CD14-positive monocyte (primary cell): ENCODE measurements around the gene CRACDL. TPM values are rescaled to one million over a fixed set of nuclear protein-coding genes. Genes with fewer than 3 reads are reported as not detected.

Experiments
- DNase-seq, 3 donors: peaks; one replicate each; pipeline ENCODE4 v3.0.0-alpha.2; 2011 to 2022
- H2AFZ ChIP-seq: 2 replicates; pipeline ENCODE4 v1.6.0; 2012; ENCODE audit warnings: mild to moderate bottlenecking, low read depth, low read length, inconsistent platforms; ENCODE audit not compliant: insufficient read depth, poor library complexity, severe bottlenecking
- H3K27ac ChIP-seq, 2 donors: 1 replicate in 1 of 2; 2 replicates in 1 of 2; pipeline ENCODE4 v1.5.1; 2012 to 2013; ENCODE audit warnings: low read length in 2 of 2, control low read depth in 1 of 2, inconsistent platforms in 1 of 2, low read depth in 1 of 2, mild to moderate bottlenecking in 1 of 2
- H3K27me3 ChIP-seq, 2 donors: one replicate each; pipeline versions ENCODE4 v1.6.0 to v1.6.1; 2011 to 2013; ENCODE audit warnings: low read length in 2 of 2; ENCODE audit not compliant: control insufficient read depth in 2 of 2, insufficient read depth in 2 of 2
- H3K36me3 ChIP-seq, 2 donors: replicated peaks in 1 of 2; 1 replicate in 1 of 2; 2 replicates in 1 of 2; pipeline versions ENCODE4 v1.5.1 to v1.6.1; 2012 to 2013; ENCODE audit warnings: low read length in 2 of 2, control low read depth in 1 of 2, inconsistent platforms in 1 of 2, mild to moderate bottlenecking in 1 of 2; ENCODE audit not compliant: insufficient read depth in 2 of 2, control insufficient read depth in 1 of 2
- H3K4me1 ChIP-seq, 2 donors: 1 replicate in 1 of 2; 2 replicates in 1 of 2; pipeline versions ENCODE4 v1.5.1 to v1.6.1; 2012 to 2013; ENCODE audit warnings: low read length in 2 of 2, control low read depth in 1 of 2, inconsistent platforms in 1 of 2, mild to moderate bottlenecking in 1 of 2, moderate library complexity in 1 of 2; ENCODE audit not compliant: insufficient read depth in 2 of 2, control insufficient read depth in 1 of 2
- H3K4me2 ChIP-seq: replicated peaks from 2 replicates; pipeline ENCODE3; 2012; ENCODE audit warnings: low read length, moderate library complexity, mild to moderate bottlenecking; ENCODE audit not compliant: poor library complexity, severe bottlenecking; ENCODE audit errors: extremely low read depth
- H3K4me3 ChIP-seq, 3 experiments: fragments of 200-600 bp in 1 of 3; sonication (generic) in 1 of 3; replicated peaks in 1 of 3; 1 replicate in 2 of 3; 2 replicates in 1 of 3; pipeline ENCODE4 v1.5.1; 2011 to 2013; ENCODE audit warnings: low read length in 3 of 3, mild to moderate bottlenecking in 3 of 3, control low read depth in 2 of 3, low read depth in 2 of 3, inconsistent platforms in 1 of 3, moderate library complexity in 1 of 3
- H3K79me2 ChIP-seq: 2 replicates; pipeline ENCODE4 v1.6.0; 2012; ENCODE audit warnings: mild to moderate bottlenecking, control low read depth, inconsistent platforms, low read length, moderate library complexity; ENCODE audit not compliant: insufficient read depth
- H3K9ac ChIP-seq: 2 replicates; pipeline ENCODE4 v1.6.0; 2017; ENCODE audit warnings: low read length, mild to moderate bottlenecking; ENCODE audit not compliant: insufficient read depth, poor library complexity, severe bottlenecking
- H3K9me3 ChIP-seq, 2 donors: replicated peaks in 1 of 2; 1 replicate in 1 of 2; 2 replicates in 1 of 2; pipeline versions ENCODE4 v1.5.1 to v1.6.1; 2012 to 2013; ENCODE audit warnings: low read length in 2 of 2, control low read depth in 1 of 2; ENCODE audit not compliant: control insufficient read depth in 1 of 2, insufficient read depth in 1 of 2
- H4K20me1 ChIP-seq: 2 replicates; pipeline ENCODE4 v1.6.0; 2012; ENCODE audit warnings: mild to moderate bottlenecking, low read length, control low read depth, moderate library complexity; ENCODE audit not compliant: insufficient read depth
- H3K27ac Mint-ChIP-seq, 7 donors: one replicate each; pipeline ENCODE4 v1.8.0; 2020; ENCODE audit warnings: mild to moderate bottlenecking in 7 of 7, mixed read lengths in 7 of 7, moderate library complexity in 6 of 7, inconsistent platforms in 2 of 7
- H3K27me3 Mint-ChIP-seq, 3 donors: one replicate each; pipeline ENCODE4 v1.8.0; 2021 to 2022; ENCODE audit warnings: low read depth in 3 of 3, mild to moderate bottlenecking in 3 of 3, mixed read lengths in 3 of 3, moderate library complexity in 3 of 3, inconsistent platforms in 1 of 3
- H3K36me3 Mint-ChIP-seq, 2 donors: one replicate each; pipeline ENCODE4 v1.8.0; 2020; ENCODE audit warnings: mixed read lengths in 2 of 2, inconsistent platforms in 1 of 2, mild to moderate bottlenecking in 1 of 2
- H3K4me1 Mint-ChIP-seq: one replicate; pipeline ENCODE4 v1.8.0; 2020; ENCODE audit warnings: mild to moderate bottlenecking, mixed read lengths
- H3K4me3 Mint-ChIP-seq, 2 donors: one replicate each; pipeline ENCODE4 v1.8.0; 2020; ENCODE audit warnings: mild to moderate bottlenecking in 2 of 2, mixed read lengths in 2 of 2, moderate library complexity in 1 of 2
- H3K9me3 Mint-ChIP-seq, 7 donors: one replicate each; pipeline ENCODE4 v1.8.0; 2020 to 2022; ENCODE audit warnings: mixed read lengths in 7 of 7, mild to moderate bottlenecking in 6 of 7, moderate library complexity in 6 of 7, inconsistent platforms in 2 of 7
- WGBS: methylation state at CpG from one replicate; pipeline ENCODE4 v1.1.5; 2013; ENCODE audit warnings: missing lambda C conversion rate; ENCODE audit not compliant: insufficient coverage; 5-methylcytosine and 5-hydroxymethylcytosine counted together
- intact Hi-C, 2 donors: fragments of 100-400 bp; cut with micrococcal nuclease; formaldehyde crosslinking; loops; one replicate each; pipeline versions ENCODE4 v1.15.0 to v1.15.1; 2023
- polyA plus RNA-seq, 3 donors: library from polyadenylated mRNA; depleted of rRNA in 1 of 3; unstranded in 2 of 3; stranded (reverse) in 1 of 3; fragments of 300-500 nt in 2 of 3; fragments of >200 nt in 1 of 3; fragmentation: Illumina TruSeq in 2 of 3; gene quantifications; 1 replicate in 2 of 3; 2 replicates in 1 of 3; pipeline ENCODE4 v1.2.3, GENCODE V29; 2012 to 2021
- TF ChIP-seq, protein P1 (sequence below): fragments of 200-600 bp; IDR thresholded peaks from one replicate; pipeline ENCODE4 v1.8.0; 2022; ENCODE audit warnings: antibody characterized with exemption, mild to moderate bottlenecking

Gene CRACDL
- polyA plus RNA-seq, 3 donors, result 0.12 to 0.35 (median 0.28) TPM

DNA sequence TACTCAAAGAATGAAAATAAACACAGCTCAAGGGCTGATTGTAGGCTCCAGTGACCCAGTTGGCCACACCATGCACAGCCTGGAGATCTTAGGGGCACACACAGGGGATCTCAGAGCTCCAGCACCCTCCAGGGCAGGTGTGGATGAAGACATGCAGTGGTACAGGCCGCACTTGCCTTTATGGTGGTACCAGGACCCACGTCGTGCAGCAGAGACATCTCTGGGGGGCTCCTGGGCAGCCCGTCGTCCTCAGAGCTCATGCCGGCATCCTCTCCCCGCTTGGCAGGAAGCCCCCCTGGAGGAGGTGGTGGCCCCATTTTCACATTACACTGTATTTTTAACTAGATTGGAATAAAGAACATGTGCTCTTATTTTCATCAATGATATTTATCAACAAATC lies 103.9 kb downstream of the CRACDL start:
- 100% methylated on average over 3 of the region's 7 CpGs for WGBS

DNA sequence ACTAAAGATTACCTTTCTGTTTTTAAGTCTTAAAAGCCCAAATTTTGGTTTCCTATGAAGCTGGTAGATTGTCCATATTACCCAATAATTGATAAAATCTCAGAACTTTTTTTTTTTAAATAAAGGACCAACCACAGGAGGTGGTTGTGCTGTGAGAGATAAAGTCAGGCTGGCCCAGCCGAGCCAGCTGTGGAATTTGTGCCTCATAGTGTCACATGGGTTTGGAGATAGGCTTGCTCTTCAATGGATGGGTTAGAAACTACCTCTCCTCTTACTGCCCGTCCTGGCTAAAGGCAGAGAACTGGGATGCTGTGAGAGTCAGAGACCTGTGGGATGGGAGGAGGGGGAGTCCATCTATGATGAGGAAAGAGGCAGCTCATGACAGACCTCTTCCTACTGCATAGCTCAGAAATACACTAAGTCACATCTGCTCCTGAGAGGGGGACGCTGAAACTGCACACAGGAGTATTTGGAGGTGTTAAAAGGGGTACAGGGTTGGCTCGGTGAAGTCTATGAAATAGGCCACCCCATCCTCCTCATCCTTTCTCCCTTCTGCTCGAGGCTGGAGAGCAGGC lies 105.4 kb downstream of the CRACDL start:
- H3K4me3 ChIP-seq, result no peak overlapping the region
- H3K27me3 ChIP-seq, result no peaks in the 10 kb centered on the region
- H3K4me1 Mint-ChIP-seq, result peaks cover 29% of the 10 kb centered on the region
- H3K9me3 ChIP-seq, result no peaks in the 10 kb centered on the region
- no peaks in the 10 kb centered on the region for H3K9me3 Mint-ChIP-seq
- H3K36me3 ChIP-seq, result no peaks in the 10 kb centered on the region
- no peak overlapping the region for H2AFZ ChIP-seq
- H3K36me3 Mint-ChIP-seq, result no peaks in the 10 kb centered on the region
- H3K79me2 ChIP-seq, result no peaks in the 10 kb centered on the region
- no peak for DNase-seq
- H3K4me2 ChIP-seq, result no peak overlapping the region
- H3K9ac ChIP-seq, result no peak overlapping the region
- no peaks in the 10 kb centered on the region for H4K20me1 ChIP-seq
- no peak overlapping the region for H3K27ac ChIP-seq
- intact Hi-C loops, result no loop called here
- 100% methylated on average over 1 of the region's 5 CpGs for WGBS
- H3K4me3 Mint-ChIP-seq, result no peak overlapping the region
- peaks cover 2 to 7% (median 3%) of the 10 kb centered on the region in 3 donors for H3K27me3 Mint-ChIP-seq
- no peak overlapping the region for H3K27ac Mint-ChIP-seq
- TF ChIP-seq, protein P1, sequence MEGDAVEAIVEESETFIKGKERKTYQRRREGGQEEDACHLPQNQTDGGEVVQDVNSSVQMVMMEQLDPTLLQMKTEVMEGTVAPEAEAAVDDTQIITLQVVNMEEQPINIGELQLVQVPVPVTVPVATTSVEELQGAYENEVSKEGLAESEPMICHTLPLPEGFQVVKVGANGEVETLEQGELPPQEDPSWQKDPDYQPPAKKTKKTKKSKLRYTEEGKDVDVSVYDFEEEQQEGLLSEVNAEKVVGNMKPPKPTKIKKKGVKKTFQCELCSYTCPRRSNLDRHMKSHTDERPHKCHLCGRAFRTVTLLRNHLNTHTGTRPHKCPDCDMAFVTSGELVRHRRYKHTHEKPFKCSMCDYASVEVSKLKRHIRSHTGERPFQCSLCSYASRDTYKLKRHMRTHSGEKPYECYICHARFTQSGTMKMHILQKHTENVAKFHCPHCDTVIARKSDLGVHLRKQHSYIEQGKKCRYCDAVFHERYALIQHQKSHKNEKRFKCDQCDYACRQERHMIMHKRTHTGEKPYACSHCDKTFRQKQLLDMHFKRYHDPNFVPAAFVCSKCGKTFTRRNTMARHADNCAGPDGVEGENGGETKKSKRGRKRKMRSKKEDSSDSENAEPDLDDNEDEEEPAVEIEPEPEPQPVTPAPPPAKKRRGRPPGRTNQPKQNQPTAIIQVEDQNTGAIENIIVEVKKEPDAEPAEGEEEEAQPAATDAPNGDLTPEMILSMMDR, result no peak
- H3K4me1 ChIP-seq, result peaks cover 7 to 19% of the 10 kb centered on the region in 2 donors

More for the DNA sequence above, 103.9 kb downstream of the CRACDL start:
- Histone ChIP-seq H3K4me3 (no peak overlapping the region), H3K27me3 (no peaks in the 10 kb centered on the region), H3K27ac (no peak overlapping the region), H3K4me2 (no peak overlapping the region), H3K36me3 (no peaks in the 10 kb centered on the region), H3K9me3 (no peaks in the 10 kb centered on the region), H2AFZ (no peak overlapping the region), H3K79me2 (no peaks in the 10 kb centered on the region), H4K20me1 (no peaks in the 10 kb centered on the region), H3K9ac (no peak overlapping the region), H3K4me1 (peaks cover 4 to 19% of the 10 kb centered on the region in 2 donors)
- DNase-seq, result no peak
- no peaks in the 10 kb centered on the region for H3K36me3 Mint-ChIP-seq
- H3K4me1 Mint-ChIP-seq, result peaks cover 27% of the 10 kb centered on the region
- TF ChIP-seq, protein P1, result no peak
- no peak overlapping the region for H3K27ac Mint-ChIP-seq
- intact Hi-C loops, result no loop called here
- H3K27me3 Mint-ChIP-seq, result peaks cover 0 to 11% (median 2%) of the 10 kb centered on the region in 3 donors
- no peak overlapping the region for H3K4me3 Mint-ChIP-seq
- H3K9me3 Mint-ChIP-seq, result no peaks in the 10 kb centered on the region
